Measurements from ENCODE around the gene CALHM1.
A peak's percentile ranks its signal among the peaks of the same experiment; 100 is the strongest.
"Not testable (repeated sequence)": the region's sequence is repeated elsewhere in the genome, so short reads cannot be mapped to it uniquely, and the experiment has no call there.

The CALHM1 gene

GRCh38 chr10:103486635-103487409, 28.1 kb upstream of the CALHM1 start:
- DNase-seq (ENCODE audit: low spot score) = not testable (repeated sequence)

GRCh38 chr10:103481974-103482531, 23.4 kb upstream of the CALHM1 start:
- peak; percentile 30 for DNase-seq (ENCODE audit: low spot score)

- DNase-seq (ENCODE audit: low spot score) = peak; percentile 16
These were observed 21.8 kb upstream of the CALHM1 start for GRCh38 chr10:103480521-103480920.

- DNase-seq (ENCODE audit: low spot score) = peak; percentile 83
These were observed 20.4 kb upstream of the CALHM1 start, which contains the start of gene CALHM3 for GRCh38 chr10:103479135-103479534. TSS of gene CALHM3 (minus strand) at chr10:103479240. CDS start at chr10:103479032, 208 bp downstream.

- DNase-seq (ENCODE audit: low spot score) = no peak
These were observed 20.0 kb upstream of the CALHM1 start for GRCh38 chr10:103478671-103479070.

- DNase-seq (ENCODE audit: low spot score) = no peak
These were observed 17.5 kb upstream of the CALHM1 start for GRCh38 chr10:103476046-103476768.

DNA sequence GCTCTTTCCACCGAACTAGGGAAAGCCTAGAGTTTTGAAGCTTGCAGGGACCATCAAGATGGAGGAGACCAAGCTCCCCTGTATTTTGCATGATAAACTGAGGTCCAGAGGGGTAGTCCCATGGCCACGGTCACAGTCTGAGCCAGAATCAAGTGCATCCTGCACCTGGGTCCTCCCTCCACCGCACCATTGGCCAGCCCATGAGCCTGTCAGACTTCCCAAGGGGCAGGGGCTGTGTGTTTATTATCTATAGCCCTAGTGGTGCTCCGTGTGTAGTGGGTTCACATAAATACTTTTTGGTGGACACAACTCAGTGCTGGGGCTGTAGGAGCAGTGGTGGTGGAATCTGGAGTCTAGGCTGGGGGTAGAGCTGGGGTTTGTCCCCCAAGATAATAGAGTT, 16.7 kb upstream of the CALHM1 start:
- no peak for DNase-seq (ENCODE audit: low spot score)

DNA sequence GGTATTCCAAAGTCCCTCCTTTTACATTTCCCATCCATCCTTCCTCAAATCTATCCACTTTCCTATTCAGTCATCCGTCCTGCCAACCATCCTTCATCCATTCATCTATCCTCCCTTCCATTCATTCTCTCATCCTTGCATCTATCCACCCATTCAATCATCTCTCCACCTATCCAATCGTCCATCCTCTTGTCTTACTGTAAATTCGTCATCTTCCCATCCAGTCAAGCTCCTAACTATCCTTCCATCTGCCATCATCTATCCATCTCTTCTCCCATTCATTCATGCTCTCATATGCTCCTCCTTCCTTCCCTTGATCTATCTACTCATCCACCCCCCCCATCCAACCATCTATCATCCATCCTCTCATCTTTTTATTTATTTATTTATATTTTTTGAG, 15.4 kb upstream of the CALHM1 start:
- DNase-seq (ENCODE audit: low spot score) = no peak

GRCh38 chr10:103473261-103473671, 14.6 kb upstream of the CALHM1 start:
- no peak for DNase-seq (ENCODE audit: low spot score)

DNA sequence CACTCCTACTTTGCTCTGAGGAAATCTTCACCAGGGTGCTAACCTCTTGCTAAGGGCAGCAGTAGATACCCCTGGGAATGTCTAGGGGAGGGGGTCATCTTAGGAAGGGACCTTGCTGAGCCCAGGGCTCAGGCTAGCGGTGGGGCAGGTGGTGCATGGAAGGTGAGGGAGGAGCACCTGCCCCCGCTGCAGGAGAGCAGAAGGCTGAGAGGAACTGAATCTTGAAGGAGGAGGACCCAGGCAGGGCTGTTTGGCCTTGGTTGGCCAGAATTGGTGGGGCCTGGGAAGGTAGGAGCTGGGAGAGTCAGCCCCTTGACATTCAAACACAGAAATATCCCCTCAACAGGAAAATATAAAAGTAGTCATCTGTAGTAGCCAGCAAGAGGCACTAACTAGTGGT, 13.3 kb upstream of the CALHM1 start:
- no peak for DNase-seq (ENCODE audit: low spot score)

GRCh38 chr10:103470761-103471653, 12.3 kb upstream of the CALHM1 start:
- DNase-seq (ENCODE audit: low spot score) = peak; percentile 28

- DNase-seq (ENCODE audit: low spot score) = no peak
These were observed 10.5 kb upstream of the CALHM1 start for GRCh38 chr10:103469201-103469600.

- DNase-seq (ENCODE audit: low spot score) = no peak
These were observed 8.7 kb upstream of the CALHM1 start for GRCh38 chr10:103467406-103467805.

DNA sequence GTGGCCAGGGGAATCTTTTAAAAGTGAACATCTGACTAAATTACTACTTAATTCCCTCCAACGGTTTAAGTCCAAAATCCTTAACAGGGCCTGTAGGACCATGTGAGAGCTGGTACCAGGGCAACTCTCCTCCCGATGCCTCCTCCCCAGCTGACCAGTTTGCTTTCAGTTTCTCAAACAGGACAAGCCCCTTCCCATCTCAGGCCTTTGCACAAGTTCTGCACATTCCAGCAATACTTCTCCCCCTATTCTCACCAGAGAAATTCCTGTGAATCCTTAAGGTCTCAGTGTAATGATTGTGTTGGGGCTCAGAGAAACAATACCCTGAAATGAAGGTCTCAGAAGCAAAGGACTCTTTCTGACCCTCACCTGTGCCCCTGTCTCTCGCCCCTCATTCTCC, 8.0 kb upstream of the CALHM1 start:
- DNase-seq (ENCODE audit: low spot score) = no peak

DNA sequence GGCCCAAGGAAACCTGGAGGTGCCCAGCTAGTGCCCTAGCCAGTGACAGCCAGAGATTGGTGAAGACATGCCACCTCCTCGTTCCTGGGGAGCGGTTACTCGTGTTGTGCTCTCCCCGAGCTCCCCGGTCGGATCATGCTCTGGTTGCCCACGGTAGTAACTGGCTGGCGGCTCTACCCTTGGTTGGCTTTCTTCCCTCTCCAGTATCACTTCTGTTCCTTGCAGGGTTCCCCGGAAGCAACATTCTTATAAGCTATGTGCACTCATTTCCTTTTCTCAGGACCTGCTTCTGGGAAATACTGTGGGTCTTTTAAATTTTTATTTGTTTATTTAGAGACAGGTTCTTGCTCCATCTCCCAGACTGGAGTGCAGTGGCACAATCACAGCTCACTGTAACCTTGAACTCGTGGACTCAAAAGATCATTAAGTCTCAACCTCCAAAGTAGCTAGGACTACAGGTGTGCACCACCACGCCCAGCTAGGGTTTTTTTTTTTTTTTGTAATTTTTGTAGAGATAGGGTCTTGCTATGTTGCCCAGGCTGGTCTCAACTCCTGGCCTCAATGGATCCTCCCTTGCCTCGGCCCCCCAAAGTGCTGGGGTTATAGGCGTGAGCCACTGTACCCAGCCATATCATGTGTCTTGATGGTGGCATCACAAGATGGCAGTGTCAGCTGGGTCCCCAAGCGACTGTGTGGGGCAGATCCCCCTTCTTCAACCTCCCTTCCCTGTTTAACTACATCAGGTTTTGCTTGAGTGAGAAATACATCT, 6.9 kb upstream of the CALHM1 start:
- no peak for DNase-seq (ENCODE audit: low spot score)

DNA sequence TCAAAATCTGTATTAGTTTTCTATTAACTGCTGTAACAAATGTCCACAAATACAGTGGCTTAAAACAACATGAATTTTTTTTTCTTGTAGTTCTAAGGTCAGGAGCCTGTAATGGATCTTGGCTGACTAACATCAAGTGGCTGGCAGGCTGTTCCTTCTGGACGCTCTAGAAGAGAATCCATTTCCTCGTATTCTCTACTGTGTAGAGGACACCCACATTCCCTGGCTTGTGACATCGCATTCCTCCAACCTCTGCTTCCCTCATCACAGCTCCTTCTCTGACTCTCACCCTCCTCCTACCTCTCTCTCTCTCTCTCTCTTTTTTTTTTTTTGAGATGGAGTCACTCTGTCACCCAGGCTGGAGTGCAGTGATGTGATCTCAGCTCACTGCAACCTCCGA, 4.8 kb upstream of the CALHM1 start:
- no peak for DNase-seq (ENCODE audit: low spot score)

- DNase-seq (ENCODE audit: low spot score) = no peak
These were observed 915 bp upstream of the CALHM1 start for GRCh38 chr10:103459615-103460014.

DNA sequence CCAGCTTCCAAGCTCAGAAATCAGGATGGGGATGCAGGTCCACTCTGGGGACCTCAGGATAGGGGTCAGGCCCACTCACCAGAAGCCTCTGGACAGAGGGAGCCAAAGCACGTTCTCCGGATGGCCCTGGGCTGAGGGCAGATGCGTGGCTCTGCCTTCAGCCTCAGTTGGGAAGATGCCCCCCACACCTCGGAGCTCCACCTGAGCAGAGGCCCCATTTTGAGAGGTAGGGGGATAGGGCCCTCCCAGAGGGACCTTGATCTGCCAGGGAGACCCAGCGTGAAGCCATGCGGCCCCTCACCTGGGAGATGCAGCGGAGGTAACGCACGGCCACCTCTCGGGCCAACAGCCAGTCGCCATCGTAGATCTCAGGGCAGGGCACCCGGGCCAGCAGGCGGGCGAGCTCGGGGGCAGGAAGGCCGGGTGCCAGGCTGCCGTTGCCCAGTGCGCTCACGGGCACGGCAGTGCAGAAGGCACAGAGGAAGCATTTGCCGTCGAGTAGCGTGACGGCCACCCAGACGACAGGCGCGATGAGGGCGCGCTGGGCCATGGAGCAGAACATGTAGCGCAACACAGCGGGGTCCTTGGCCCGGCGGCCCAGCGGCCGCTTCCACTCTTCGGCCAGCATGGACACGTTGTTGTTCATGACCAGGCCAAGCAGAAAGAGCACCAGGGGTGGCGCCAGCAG, 660 bp downstream of the CALHM1 start:
- no peak for DNase-seq (ENCODE audit: low spot score)

GRCh38 chr10:103457176-103457712, 1.5 kb downstream of the CALHM1 start:
- DNase-seq (ENCODE audit: low spot score) = no peak

- no peak for DNase-seq (ENCODE audit: low spot score)
These were observed 2.5 kb downstream of the CALHM1 start for GRCh38 chr10:103456074-103456660.
